IPS-NIHi11 (cell line): Measurements from ENCODE around the gene GOLGA8T.
"Not testable (repeated sequence)": the region's sequence is repeated elsewhere in the genome, so short reads cannot be mapped to it uniquely, and the experiment has no call there.

Source experiments
- DNase-seq: peaks from one replicate; pipeline ENCODE4 v3.0.0; 2012; ENCODE audit warnings: mixed read lengths, low spot score

Gene GOLGA8T, protein sequence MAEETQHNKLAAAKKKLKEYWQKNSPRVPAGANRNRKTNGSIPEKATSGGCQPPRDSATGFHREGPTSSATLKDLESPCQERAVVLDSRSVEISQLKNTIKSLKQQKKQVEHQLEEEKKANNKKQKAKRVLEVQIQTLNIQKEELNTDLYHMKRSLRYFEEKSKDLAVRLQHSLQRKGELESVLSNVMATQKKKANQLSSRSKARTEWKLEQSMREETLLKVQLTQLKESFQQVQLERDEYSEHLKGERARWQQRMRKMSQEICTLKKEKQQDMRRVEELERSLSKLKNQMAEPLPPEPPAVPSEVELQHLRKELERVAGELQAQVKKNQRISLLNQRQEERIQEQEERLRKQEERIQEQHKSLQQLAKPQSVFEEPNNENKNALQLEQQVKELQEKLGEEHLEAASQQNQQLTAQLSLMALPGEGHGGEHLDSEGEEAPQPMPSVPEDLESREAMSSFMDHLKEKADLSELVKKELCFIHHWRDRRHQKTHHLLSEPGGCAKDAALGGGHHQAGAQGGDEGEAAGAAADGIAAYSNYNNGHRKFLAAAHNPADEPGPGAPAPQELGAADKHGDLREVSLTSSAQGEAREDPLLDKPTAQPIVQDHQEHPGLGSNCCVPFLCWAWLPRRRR

DNA sequence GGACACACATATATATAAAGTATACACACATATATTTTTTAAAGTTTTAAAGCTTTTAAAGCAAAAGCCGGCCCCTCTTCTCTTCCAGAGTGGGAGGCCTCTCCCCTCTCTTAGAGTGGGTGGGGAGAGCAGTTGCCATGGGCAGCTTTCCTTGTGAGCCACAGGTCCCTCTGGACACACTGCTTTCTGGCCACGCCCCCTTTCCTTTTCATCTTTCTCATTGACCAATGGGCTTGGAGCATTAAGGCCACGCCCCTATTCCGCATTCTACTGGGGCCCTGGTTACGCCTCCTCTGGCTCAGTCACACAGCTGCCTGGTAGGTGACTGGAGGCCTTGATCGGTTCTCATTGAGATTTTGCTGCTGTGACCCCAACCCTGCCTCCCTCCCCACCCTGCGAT is at the start of gene GOLGA8T:
Gene GOLGA8T (plus strand): TSS at position 301 of the 400 bp plus-strand sequence. CDS start 98 bp downstream, at position 399.
- not testable (repeated sequence) for DNase-seq

DNA sequence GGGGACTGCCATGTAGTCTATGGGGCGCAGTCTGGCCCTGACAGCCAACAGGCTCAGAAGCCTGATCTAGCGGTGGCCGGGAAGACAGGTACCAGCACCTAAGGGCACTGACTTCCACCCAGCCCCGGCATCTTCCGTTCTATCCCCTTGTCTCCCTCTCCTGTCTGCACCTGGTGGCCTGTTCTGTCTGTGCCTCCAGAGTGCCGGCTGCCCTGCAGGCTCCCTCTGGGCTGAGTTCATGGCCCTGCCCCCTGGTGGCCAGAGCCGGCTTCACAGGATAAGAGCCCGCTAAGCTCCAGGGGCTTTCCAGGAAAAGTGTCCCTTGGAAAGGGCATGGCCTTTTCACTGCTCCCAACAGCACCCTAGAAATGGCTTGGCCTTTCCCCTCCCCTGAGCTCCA is 37.0 kb upstream of the GOLGA8T start:
- DNase-seq = not testable (repeated sequence)

DNA sequence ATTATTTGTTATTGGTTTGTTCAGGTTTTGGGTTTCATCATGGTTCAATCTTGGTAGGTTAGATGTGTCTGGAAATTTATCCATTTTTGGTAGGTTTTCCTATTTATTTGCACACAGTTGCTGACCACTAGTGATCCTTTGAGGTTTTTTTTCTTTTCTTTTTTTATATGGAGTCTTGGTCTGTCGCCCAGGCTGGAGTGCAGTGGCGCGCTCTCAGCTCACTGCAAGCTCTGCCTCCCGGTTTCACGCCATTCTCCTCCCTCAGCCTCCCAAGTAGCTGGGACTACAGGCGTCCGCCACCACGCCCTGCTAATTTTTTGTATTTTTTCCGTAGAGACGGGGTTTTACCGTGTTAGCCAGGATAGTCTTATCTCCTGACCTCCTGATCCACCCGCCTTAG is 32.0 kb upstream of the GOLGA8T start:
- DNase-seq = not testable (repeated sequence)

DNA sequence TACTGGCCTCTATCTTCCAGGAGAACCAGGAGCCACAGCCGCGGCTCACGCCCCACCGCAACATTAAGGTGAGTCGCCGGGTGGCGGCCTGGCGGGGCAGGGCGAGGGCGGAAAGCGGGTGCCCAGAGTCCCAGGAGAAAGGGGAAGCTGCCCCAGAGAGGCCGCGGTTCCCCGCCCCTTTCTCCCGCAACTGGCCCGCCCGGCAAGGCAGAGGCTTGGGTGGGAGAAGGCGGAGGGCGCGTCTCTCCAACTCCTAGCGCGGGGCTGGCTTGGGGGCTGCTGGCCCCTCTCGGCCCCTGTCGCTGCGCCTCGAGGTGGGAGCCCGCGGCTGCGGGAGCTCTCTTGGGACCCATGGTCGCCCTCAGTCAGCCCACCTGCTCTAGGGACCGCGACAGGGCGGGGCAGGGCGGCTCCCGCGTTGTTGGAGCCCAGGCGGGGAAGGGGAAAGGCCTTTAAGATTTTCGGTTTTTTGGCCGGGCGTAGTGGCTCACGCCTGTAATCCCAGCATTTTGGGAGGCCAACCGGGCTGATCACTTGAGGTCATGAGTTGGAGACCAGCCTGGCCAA is 30.8 kb upstream of the GOLGA8T start:
- DNase-seq = not testable (repeated sequence)

DNA sequence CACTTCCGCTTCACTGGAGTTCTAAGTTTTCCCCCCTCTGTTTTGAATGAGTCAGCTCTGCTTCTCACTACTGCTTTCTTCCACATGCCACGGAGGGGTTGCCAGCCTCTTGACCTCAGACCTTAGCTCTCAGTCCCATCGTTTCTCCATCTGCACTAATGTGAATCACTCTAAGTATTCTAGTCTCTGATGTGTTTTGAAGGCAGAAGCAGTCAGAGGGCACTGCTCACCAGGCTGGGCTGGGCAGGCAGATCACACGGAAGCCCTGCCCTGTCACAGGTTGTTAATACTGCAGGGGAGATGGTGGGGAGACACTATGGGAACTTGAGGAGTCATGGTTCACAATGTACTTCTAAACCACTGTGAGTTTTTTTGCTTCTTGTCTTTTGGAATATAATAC is 24.3 kb upstream of the GOLGA8T start:
- not testable (repeated sequence) for DNase-seq

DNA sequence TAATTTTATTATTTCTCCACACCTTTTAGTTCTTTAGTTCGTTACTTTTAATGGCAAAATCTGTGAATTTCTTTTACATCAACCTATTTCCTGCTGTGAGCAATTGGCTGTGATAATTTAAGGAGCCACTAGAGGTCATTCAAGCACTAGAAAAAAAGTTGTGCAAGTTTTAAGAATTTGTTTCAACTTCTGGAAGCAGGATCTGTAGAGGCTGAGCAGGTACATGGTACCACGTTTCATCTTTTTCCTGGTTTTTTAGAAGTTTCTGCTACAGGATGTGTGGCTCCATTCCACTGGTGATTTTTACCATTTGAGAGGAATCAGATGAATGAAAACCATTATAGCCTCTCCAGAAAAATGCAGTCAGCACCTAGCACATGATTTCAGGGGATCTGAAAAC is 4.8 kb upstream of the GOLGA8T start:
- not testable (repeated sequence) for DNase-seq

DNA sequence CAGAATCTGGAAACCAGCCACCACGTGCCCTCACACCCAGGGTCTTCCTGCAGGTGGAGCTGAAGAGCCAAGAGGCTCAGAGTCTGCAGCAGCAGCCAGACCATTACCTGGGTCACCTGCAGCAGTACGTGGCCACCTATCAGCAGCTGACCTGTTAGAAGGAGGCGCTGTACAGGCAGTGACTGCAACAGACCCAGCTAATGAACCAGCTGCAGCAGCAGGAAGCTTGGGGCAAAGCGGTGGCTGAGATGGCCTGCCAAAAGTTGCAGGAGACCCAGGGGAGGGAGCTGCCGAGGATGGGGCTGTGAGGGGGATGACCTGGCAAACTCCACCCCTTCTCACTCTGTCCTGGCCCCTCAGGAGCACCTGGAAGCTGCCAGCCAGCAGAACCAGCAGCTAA is 8.4 kb downstream of the GOLGA8T start:
- not testable (repeated sequence) for DNase-seq

DNA sequence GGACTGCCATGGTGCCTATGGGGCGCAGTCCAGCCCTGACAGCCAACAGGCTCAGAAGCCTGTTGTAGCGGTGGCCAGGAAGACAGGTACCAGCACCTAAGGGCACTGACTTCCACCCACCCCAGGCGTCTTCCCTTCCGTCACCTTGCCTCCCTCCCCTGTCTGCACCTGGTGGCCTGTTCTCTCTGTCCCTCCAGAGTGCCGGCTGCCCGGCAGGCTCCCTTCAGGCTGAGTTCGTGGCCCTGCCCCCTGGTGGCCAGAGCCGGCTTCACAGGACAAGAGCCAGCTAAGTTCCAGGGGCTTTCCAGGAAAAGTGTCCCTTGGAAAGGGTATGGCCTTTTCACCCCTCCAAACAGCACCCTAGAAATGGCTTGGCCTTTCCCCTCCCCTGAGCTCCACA is 15.0 kb downstream of the GOLGA8T start:
- DNase-seq = not testable (repeated sequence)

DNA sequence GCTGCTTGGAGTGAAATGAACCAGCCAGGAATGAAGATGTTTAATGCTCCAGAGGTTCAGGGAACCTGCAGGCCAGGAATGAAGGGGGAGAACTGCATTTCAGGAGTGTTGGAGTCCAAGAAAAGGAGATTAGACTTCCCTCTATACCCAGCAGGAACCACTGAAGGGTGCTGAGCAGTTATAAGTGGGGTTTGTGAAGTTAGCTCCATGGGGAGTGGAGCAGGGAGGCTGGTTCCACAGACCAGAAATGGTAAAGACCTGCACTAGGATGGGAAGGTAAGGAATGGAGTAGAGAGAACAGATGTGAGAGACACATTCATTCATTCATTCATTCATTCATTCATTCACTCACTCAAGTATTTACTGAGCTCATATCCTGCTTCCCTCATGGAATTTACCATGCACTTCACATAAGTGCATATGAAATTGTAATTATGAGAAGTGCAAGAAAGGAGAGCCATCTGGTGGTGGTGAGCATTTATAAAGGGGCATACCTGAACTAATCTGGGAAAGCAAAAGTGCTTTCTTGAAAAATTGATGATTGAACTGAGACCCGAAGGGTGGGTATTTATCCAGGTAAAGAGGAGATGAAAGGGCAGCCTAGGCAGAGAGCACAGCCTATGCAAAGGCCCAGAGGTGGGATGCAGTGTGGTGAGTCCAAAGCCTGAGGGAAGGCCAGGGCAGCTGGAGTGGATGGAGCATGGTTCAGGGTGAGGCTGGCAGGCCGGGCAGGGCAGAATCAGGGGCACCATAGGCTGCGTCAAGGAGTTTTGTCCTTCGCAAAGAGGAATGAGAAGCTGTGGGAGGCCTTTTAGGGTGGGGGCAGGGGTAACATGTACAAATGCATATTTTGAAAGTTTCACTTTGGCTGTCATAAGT is 27.9 kb downstream of the GOLGA8T start:
- not testable (repeated sequence) for DNase-seq

DNA sequence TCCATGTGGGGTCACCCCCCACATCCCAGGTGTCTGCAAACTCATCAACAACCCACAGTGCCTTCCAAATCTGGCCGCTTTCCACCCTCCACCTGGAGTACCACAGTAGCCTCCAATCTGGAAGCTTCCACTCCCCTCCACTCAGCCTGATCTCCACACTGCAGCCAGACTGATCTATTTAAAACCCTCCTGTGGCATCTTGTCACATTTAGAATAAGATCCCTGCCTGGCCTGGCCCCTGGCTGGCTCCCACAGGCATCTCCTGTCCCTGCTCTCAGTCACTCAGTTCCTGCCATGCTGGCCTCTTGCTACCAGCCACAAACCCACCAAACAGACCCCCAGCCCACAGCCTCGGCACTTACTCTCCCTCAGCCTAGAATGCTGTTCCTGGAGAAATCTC is 28.9 kb downstream of the GOLGA8T start:
- not testable (repeated sequence) for DNase-seq

DNA sequence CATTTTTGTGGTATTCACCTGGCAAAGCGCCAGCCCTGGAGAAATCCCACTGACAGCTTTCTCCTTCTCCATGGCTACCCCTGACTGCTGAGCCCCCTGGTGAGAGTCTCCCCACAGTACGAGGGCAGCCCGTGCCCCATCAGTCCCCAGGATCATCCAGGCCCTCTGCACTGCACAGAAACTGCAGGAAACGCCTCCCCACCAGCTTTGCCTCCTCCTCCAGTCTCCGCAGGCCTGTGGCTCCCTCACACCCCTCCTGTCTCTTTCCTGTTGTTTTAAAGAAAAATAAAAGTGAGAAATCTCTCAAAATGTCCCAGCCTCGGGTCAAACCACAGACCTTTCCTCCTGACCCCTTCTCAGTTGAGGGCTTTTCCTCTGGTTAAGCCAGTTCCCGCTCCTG is 29.4 kb downstream of the GOLGA8T start:
- not testable (repeated sequence) for DNase-seq

DNA sequence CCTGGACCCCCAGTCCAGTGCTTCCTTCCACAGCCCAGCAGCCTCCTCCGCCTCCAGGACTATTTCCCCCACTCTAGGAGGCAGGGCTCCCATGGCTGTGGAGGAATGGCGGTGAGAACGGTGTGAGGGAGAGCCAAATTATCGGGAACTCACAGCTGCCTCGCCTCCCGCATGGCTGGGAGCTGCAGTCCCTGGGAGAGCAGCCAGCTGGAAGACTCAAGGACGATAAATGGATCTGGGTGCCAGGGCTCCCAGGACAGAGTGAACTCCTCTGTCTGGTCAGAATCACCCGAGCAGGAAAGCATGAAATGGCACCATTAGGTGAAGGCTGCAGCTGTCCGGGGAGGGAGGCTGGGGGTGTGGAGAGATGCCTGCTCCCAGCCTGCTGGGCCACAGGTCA is 32.6 kb downstream of the GOLGA8T start:
- not testable (repeated sequence) for DNase-seq

DNA sequence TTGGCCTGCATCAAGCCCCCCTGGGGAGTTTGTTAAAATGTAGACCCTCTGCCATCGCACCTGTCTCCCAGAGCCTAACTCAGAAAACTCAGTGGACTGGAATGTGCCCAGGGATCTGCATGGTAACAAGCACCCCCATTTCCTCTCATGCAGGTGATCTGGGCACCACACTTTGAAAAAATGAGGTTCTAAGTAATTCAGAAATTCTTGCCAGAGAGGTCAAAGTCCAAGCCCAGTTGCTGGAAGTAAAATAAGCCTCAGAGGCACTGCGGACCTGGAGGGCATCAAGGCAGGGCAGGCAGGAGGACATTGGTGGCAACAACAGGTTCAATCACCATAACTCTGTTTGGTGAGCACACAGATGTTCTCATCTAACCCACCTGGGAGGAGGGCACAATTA is 33.0 kb downstream of the GOLGA8T start:
- not testable (repeated sequence) for DNase-seq

DNA sequence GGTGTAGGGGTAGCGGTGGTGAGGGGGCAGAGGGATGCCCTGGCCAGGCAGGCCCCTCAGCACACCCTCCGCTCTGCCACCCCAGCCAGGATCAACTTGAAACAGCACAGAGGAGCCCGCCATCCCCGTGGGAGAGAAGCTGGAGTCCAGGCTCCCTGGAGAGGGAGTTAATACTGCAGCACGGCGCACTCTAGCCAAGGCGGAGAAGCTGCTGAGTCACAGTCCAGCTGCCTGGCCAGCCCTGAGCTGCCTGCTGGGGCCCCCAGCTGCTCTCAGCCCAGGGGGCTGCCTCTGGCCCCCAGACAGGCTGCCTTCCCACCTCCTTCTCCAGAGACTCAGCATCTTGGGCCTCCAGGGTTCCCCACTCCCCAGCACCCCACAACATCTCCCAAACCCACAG is 36.6 kb downstream of the GOLGA8T start:
- DNase-seq = not testable (repeated sequence)

DNA sequence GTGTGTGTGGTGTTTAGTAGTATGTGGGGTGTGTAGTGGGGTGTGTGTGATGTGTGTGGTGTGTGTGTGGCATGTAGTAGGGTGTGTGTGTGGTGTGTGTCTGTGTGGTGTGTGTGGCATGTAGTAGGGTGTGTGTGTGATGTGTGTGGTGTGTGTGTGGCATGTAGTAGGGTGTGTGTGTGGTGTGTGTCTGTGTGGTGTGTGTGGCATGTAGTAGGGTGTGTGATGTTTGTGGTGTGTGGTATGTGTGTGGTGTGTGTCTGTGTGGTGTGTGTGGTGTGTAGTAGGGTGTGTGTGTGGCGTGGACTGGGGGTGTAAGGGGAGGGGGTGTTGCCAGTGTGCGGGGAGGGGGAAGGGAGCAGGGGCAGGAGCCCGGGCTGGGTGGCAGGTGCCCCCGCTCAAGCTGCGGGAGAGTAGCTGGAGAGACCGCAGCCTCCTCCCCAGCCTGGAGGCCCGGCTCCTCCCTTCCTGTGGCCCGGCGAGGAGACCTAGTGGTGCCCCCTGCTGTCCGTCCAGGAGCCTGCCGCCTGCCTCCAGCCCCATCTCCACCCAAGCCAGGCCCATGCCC is 38.3 kb downstream of the GOLGA8T start:
- not testable (repeated sequence) for DNase-seq

DNA sequence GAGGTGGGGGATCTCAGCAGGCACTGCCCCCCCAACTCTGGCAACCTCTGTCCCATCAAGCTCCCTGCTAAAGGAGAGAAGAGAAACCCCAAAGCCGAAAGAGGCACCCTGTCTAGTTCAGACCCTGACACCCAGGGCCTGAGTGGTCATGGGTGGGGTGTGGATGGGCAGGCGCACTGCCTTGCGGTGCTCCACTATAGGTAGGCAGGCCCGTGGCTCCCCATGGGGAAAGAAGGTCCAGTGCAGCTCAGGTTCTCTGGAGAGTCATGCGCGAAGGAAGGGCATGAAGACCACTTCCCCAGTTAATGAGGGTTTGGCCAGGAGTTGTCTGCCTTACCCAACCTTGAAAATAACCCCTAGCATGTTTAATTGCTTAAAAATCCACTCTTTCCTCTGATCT is 40.4 kb downstream of the GOLGA8T start:
- DNase-seq = not testable (repeated sequence)

DNA sequence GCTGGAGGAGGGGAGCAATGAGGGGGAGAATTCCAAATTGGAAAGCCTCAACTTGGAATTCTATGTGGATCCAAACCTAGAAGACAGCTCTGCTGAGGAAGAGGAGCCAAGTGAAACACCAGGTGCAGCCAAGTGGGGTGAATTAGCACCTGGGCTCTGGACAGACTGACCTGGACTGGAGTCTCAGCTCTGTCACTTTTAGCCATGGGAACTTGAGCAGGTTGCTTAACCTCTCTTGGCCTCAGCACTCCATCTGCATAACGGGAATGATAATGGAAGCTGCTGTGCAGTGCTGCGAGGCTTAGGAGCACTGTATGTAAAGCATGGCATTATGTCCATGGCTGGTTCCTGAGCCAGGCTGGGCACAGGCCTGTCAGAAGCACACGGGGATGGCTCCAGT is 41.8 kb downstream of the GOLGA8T start:
- DNase-seq = not testable (repeated sequence)

DNA sequence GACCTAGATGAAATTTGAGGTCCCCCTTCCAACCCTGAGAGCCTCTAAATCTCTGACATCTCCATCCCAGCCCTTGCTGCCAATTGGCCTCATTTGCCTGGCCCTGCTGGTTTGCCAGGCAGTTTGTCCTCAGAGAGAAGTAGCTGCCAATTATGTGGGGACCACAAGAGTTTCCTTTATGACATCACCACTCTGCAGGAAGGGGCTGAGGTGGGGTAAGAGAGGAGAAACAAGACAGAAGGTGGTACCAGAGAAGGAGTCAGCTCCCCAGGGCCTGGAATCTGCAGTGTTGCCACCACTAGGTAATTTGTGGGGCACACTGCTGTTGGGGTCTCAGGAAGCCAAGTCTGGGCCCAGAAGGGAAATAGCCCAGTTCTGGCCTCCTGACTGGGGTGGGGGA is 45.0 kb downstream of the GOLGA8T start:
- not testable (repeated sequence) for DNase-seq

DNA sequence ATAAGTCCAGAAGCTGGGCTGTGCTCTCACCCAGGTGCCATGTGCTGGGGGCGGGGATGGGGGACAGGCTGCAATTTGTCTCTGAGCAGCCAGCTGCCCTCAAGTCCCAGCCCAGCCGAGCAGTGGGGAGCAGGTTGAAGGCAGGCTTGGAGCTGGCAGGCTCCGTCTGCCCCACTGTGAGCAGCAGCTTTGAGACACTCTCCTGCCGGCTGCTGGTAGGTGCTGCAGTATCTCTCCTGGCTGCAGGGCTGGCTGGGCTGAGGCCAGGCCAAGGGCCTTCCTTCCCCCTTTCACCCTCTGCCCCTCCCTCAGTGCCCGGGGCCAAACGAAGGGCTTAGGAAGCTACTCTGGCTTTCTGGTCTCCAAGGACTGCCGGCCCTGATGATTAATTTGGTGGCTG is 50.6 kb downstream of the GOLGA8T start:
- DNase-seq = not testable (repeated sequence)

DNA sequence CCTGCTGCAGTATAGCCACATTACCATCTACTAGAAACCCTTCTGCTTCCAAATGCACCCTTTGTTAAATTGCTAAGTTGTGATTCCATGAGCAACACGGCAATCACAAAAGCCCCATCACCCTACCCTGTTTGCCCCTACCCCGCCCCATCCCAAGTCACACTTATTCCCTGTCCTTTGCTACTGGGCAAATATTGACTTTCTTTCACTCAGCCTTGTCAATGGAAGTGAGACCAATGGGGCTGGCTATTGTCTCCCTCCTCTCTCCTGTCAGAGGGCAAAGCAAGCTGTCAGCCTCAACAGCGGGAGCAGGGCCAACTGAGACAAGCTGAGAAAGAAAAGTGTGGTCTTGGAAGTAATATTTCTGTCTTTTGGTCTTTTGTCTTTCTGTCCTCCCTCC is 52.6 kb downstream of the GOLGA8T start:
- DNase-seq = not testable (repeated sequence)

DNA sequence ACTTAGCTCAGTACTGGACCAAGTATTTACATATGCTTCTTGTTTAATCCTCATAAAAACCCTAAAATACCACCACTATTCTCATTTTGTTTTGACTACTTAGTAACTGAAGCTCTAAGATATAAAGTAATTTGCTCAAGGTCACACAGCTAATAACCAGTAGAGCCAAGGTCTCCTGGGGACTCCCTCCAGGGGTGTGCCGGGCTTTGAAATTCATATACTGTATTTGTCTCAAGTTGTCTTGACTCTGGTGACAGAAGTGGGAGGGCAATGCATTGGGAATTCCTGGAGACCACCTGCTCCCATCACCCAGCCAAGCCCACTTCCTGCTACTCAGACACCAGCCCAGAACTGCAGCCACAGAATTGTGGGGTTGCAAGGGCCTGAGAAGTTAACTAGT is 54.9 kb downstream of the GOLGA8T start:
- not testable (repeated sequence) for DNase-seq

DNA sequence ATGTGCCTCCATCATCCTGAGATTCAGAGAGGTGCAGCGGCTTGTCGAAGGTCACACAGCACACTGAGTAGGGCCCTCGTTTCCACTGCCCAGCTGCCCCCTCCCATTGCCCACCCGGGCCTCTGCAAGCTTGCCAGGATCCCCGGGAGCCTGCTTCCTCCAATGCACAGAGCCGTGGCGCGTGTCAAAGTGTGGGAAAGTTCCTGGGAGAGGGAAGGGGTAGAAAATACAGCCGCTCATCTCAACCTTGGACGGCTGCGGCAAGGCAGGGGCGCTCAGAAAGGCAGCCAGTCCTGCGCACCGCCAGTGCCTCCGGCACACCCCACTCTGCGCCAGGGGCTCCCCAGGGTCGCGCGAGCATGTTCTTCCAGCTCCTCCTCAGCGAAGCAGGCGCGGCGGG is 56.3 kb downstream of the GOLGA8T start:
- DNase-seq = not testable (repeated sequence)
